Activated CD8-positive, alpha-beta T cell treated with anti-CD3 and anti-CD28 coated beads for 36 hours (primary cell): ENCODE results near the gene BMF. TPM values are rescaled to one million over a fixed set of nuclear protein-coding genes. Genes with fewer than 3 reads are reported as not detected.

ENCODE experiments used
- ATAC-seq: fragments of 200-7000 bp; cut with Tn5 transposase; one replicate; pipeline ENCODE4 v1.10.0; 2021; ENCODE audit warnings: mild to moderate bottlenecking, moderate library complexity
- CTCF ChIA-PET: fragments of 350-600 bp; sonication (Branson Sonifier 250); formaldehyde crosslinking; loops from one replicate; lab custom pipeline; 2021; ENCODE audit warnings: antibody characterized with exemption; lab: Charles Lee
- POLR2A ChIA-PET: fragments of 350-600 bp; sonication (Branson Sonifier 250); formaldehyde crosslinking; loops from one replicate; lab custom pipeline; 2021; ENCODE audit warnings: antibody characterized with exemption; lab: Charles Lee
- DNase-seq: peaks from one replicate; pipeline ENCODE4 v3.0.0-alpha.2; 2020
- H3K27ac Mint-ChIP-seq: one replicate; pipeline ENCODE4 v1.8.0; 2021; ENCODE audit warnings: mild to moderate bottlenecking, mixed read lengths
- H3K27me3 Mint-ChIP-seq: one replicate; pipeline ENCODE4 v1.8.0; 2021; ENCODE audit warnings: mixed read lengths
- H3K36me3 Mint-ChIP-seq: one replicate; pipeline ENCODE4 v1.8.0; 2021; ENCODE audit warnings: low read depth, mixed read lengths
- H3K4me1 Mint-ChIP-seq: one replicate; pipeline ENCODE4 v1.8.0; 2021; ENCODE audit warnings: low read depth, mixed read lengths
- H3K4me3 Mint-ChIP-seq: one replicate; pipeline ENCODE4 v1.8.0; 2021; ENCODE audit warnings: mild to moderate bottlenecking, moderate library complexity, mixed read lengths
- H3K9me3 Mint-ChIP-seq: one replicate; pipeline ENCODE4 v1.8.0; 2021; ENCODE audit warnings: mixed read lengths
- CTCF ChIP-seq: fragments of 200-600 bp; IDR thresholded peaks from one replicate; pipeline ENCODE4 v1.8.0; 2022; ENCODE audit warnings: antibody characterized with exemption, mild to moderate bottlenecking
- intact Hi-C: fragments of 100-400 bp; cut with micrococcal nuclease; formaldehyde crosslinking; loops from one replicate; pipeline ENCODE4 v1.10.0; 2022
- total RNA-seq, 2 experiments: library from RNA; stranded (reverse); gene quantifications; one replicate each; pipeline ENCODE4 v1.2.3, GENCODE V29; 2021

The BMF gene
- total RNA-seq, 2 experiments from 2014 or later: 4.2 to 4.3 TPM

- H3K36me3 Mint-ChIP-seq: no peaks in the 10 kb centered on the region
- POLR2A ChIA-PET: interaction anchor here (0.6 to 3.8 kb wide), 5 partner anchors 8 to 52 kb away, joined by 3 to 21 read pairs (median 4); partner anchors contain the start of gene BMF
- intact Hi-C loops: no loop called here
- H3K4me3 Mint-ChIP-seq: no peak overlapping the region
- peaks cover 76% of the 10 kb centered on the region for H3K4me1 Mint-ChIP-seq
- ATAC-seq (no peak), DNase-seq (no peak)
- H3K27ac Mint-ChIP-seq: peak overlapping the region; percentile 57
- no peaks in the 10 kb centered on the region for H3K9me3 Mint-ChIP-seq
- CTCF ChIA-PET: interaction anchor here (0.8 to 14.9 kb wide), 6 partner anchors 6 to 174 kb away, joined by 3 to 198 read pairs (median 6); partner anchors contain the start of genes BMF and SRP14
- H3K27me3 Mint-ChIP-seq: peaks cover 3% of the 10 kb centered on the region
- TF ChIP-seq CTCF: no peak
Observed at GRCh38 chr15:40100123-40100946, 8.3 kb downstream of the BMF start.

GRCh38 chr15:40098489-40099261, 10.0 kb downstream of the BMF start:
- H3K27me3 Mint-ChIP-seq: peaks cover 3% of the 10 kb centered on the region
- TF ChIP-seq CTCF: no peak
- no peaks in the 10 kb centered on the region for H3K9me3 Mint-ChIP-seq
- intact Hi-C loops: no loop called here
- DNase-seq (peak; percentile 87), ATAC-seq (peak; percentile 95)
- peak overlapping the region; percentile 44 for H3K4me3 Mint-ChIP-seq
- no peaks in the 10 kb centered on the region for H3K36me3 Mint-ChIP-seq
- peaks cover 72% of the 10 kb centered on the region for H3K4me1 Mint-ChIP-seq
- H3K27ac Mint-ChIP-seq: peak overlapping the region; percentile 97
- ChIA-PET CTCF (interaction anchor here (0.7 to 14.9 kb wide), 10 partner anchors 7 to 176 kb away, joined by 3 to 198 read pairs (median 4); partner anchors contain the start of gene BMF), POLR2A (interaction anchor here (0.6 to 3.8 kb wide), 16 partner anchors 9 to 305 kb away, joined by 3 to 21 read pairs (median 3); partner anchors contain the start of gene BMF)

GRCh38 chr15:40097968-40098476, 10.7 kb downstream of the BMF start:
- intact Hi-C loops: no loop called here
- CTCF ChIA-PET: interaction anchor here (0.7 to 14.9 kb wide), 11 partner anchors 8 to 177 kb away, joined by 3 to 198 read pairs (median 5); partner anchors contain the start of gene BMF
- Mint-ChIP-seq H3K9me3 (no peaks in the 10 kb centered on the region), H3K27me3 (peaks cover 1% of the 10 kb centered on the region), H3K36me3 (no peaks in the 10 kb centered on the region), H3K4me3 (peak overlapping the region; percentile 44), H3K27ac (peak overlapping the region; percentile 97), H3K4me1 (peaks cover 70% of the 10 kb centered on the region)
- POLR2A ChIA-PET: interaction anchor here (0.6 to 3.8 kb wide), 9 partner anchors 9 to 306 kb away, joined by 3 to 21 read pairs (median 6); partner anchors contain the start of gene BMF
- DNase-seq (no peak), ATAC-seq (peak; percentile 12)
- no peak for TF ChIP-seq CTCF

- Mint-ChIP-seq H3K9me3 (no peaks in the 10 kb centered on the region), H3K36me3 (no peaks in the 10 kb centered on the region), H3K4me3 (no peak overlapping the region), H3K4me1 (peaks cover 69% of the 10 kb centered on the region), H3K27ac (peak overlapping the region; percentile 97), H3K27me3 (no peaks in the 10 kb centered on the region)
- ATAC-seq: no peak
- intact Hi-C loops: no loop called here
- POLR2A ChIA-PET: interaction anchor here (0.6 to 3.8 kb wide), 13 partner anchors 8 to 307 kb away, joined by 3 to 21 read pairs (median 4); partner anchors contain the start of gene BMF
- DNase-seq: no peak
- no peak for TF ChIP-seq CTCF
- CTCF ChIA-PET: interaction anchor here (0.7 to 14.9 kb wide), 13 partner anchors 9 to 844 kb away, joined by 3 to 198 read pairs (median 3); partner anchors contain the start of genes BMF and BUB1B
Observed at GRCh38 chr15:40097096-40097967, 11.3 kb downstream of the BMF start.
